Measurements from ENCODE around the gene LARP4. TPM values are rescaled to one million over a fixed set of nuclear protein-coding genes. Genes with fewer than 3 reads are reported as not detected.

Gene LARP4
- total RNA-seq, 1 donor = 37.6 TPM

DNA sequence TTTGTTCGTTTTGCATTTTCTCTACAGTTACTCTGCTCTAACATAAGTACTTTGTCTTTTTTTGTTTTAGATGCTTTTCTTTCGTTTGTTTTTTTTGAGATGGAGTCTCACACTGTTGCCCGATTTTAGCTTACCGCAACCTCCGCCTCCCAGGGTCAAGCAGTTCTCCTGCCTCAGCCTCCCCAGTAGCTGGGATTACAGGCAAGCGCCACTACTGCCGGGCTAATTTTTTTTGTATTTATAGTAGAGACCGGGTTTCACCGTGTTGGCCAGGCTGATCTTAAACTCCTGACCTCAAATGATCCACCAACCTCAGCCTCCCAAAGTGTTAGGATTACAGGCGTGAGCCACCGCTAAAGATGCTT is 106.8 kb downstream of the LARP4 start:
- Histone ChIP-seq H3K4me1 (ENCODE audit: insufficient read depth, low read length) (peaks cover 17% of the 10 kb centered on the region), H3K4me2 (ENCODE audit: insufficient read depth, low read length) (no peak overlapping the region), H3K27me3 (ENCODE audit: insufficient read depth, low read length) (no peaks in the 10 kb centered on the region), H2AFZ (ENCODE audit: low read length) (no peak overlapping the region), H3K36me3 (ENCODE audit: insufficient read depth, low read length) (no peaks in the 10 kb centered on the region), H3K27ac (ENCODE audit: low read depth, low read length) (no peak overlapping the region), H3K4me3 (ENCODE audit: insufficient read depth, low read length) (no peak overlapping the region), H3K79me2 (ENCODE audit: insufficient read depth, low read length) (peaks cover 66% of the 10 kb centered on the region), H4K20me1 (ENCODE audit: insufficient read depth, low read length) (peaks cover 21% of the 10 kb centered on the region), H3K9me3 (ENCODE audit: low read depth, low read length) (no peaks in the 10 kb centered on the region)
- no peak for DNase-seq (ENCODE audit: insufficient read length, low spot score, missing footprints)
- TF ChIP-seq, protein P1, sequence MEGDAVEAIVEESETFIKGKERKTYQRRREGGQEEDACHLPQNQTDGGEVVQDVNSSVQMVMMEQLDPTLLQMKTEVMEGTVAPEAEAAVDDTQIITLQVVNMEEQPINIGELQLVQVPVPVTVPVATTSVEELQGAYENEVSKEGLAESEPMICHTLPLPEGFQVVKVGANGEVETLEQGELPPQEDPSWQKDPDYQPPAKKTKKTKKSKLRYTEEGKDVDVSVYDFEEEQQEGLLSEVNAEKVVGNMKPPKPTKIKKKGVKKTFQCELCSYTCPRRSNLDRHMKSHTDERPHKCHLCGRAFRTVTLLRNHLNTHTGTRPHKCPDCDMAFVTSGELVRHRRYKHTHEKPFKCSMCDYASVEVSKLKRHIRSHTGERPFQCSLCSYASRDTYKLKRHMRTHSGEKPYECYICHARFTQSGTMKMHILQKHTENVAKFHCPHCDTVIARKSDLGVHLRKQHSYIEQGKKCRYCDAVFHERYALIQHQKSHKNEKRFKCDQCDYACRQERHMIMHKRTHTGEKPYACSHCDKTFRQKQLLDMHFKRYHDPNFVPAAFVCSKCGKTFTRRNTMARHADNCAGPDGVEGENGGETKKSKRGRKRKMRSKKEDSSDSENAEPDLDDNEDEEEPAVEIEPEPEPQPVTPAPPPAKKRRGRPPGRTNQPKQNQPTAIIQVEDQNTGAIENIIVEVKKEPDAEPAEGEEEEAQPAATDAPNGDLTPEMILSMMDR (IDR thresholded peaks at IDR 0.05; ENCODE audit: extremely low read depth, low read depth, low read length) = no peak

DNA sequence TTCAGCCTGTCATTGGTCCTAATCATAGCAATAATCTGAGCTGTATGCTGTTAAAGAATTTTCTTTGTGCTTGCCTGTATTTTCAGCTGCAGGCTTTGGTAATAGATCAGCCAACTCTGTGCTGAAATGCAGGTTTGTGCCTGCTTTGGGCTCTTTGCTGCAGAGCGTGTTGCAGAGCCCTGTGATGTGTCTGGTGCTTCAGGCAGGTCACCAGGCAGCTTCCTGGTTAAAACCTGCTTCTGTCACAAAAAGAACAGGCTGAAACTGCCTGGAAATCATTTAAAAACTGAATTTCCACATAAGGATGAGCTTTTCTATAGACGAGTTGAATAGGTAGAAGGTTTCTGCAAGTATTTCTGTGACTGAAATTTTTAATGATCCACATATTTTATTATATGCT is 107.2 kb downstream of the LARP4 start:
- no peaks in the 10 kb centered on the region for H3K27me3 ChIP-seq (ENCODE audit: insufficient read depth, low read length)
- TF ChIP-seq, protein P1 (IDR thresholded peaks at IDR 0.05; ENCODE audit: extremely low read depth, low read depth, low read length) = no peak
- no peaks in the 10 kb centered on the region for H3K9me3 ChIP-seq (ENCODE audit: low read depth, low read length)
- H3K27ac ChIP-seq (ENCODE audit: low read depth, low read length) = no peak overlapping the region
- no peak overlapping the region for H3K4me2 ChIP-seq (ENCODE audit: insufficient read depth, low read length)
- peaks cover 17% of the 10 kb centered on the region for H3K4me1 ChIP-seq (ENCODE audit: insufficient read depth, low read length)
- H3K79me2 ChIP-seq (ENCODE audit: insufficient read depth, low read length) = peaks cover 70% of the 10 kb centered on the region
- H3K36me3 ChIP-seq (ENCODE audit: insufficient read depth, low read length) = no peaks in the 10 kb centered on the region
- peaks cover 21% of the 10 kb centered on the region for H4K20me1 ChIP-seq (ENCODE audit: insufficient read depth, low read length)
- no peak for DNase-seq (ENCODE audit: insufficient read length, low spot score, missing footprints)
- no peak overlapping the region for H2AFZ ChIP-seq (ENCODE audit: low read length)
- H3K4me3 ChIP-seq (ENCODE audit: insufficient read depth, low read length) = no peak overlapping the region

DNA sequence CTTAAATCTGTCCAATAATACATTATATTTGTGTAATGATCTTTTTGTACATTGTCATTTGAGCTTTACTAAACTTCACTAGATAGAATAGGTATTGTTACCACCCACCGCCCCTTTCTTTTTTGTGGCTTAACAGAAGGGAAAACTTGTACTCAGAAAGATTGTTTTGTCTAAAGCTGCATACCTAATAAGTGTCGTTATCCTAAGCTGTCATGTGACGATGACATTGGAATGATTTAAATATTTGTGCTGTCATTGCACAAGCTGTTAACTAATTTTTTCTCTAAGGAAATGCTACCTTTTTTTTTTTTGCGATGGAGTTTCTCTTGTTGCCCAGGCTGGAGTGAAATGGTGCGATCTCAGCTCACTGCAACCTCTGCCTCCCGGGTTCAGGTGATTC is 107.7 kb downstream of the LARP4 start:
- Histone ChIP-seq H3K36me3 (ENCODE audit: insufficient read depth, low read length) (no peaks in the 10 kb centered on the region), H2AFZ (ENCODE audit: low read length) (no peak overlapping the region), H3K9me3 (ENCODE audit: low read depth, low read length) (no peaks in the 10 kb centered on the region), H4K20me1 (ENCODE audit: insufficient read depth, low read length) (peaks cover 21% of the 10 kb centered on the region), H3K4me2 (ENCODE audit: insufficient read depth, low read length) (no peak overlapping the region), H3K27me3 (ENCODE audit: insufficient read depth, low read length) (no peaks in the 10 kb centered on the region), H3K4me1 (ENCODE audit: insufficient read depth, low read length) (peaks cover 17% of the 10 kb centered on the region), H3K4me3 (ENCODE audit: insufficient read depth, low read length) (no peak overlapping the region), H3K27ac (ENCODE audit: low read depth, low read length) (no peak overlapping the region), H3K79me2 (ENCODE audit: insufficient read depth, low read length) (peaks cover 75% of the 10 kb centered on the region)
- TF ChIP-seq, protein P1 (IDR thresholded peaks at IDR 0.05; ENCODE audit: extremely low read depth, low read depth, low read length) = no peak
- no peak for DNase-seq (ENCODE audit: insufficient read length, low spot score, missing footprints)

DNA sequence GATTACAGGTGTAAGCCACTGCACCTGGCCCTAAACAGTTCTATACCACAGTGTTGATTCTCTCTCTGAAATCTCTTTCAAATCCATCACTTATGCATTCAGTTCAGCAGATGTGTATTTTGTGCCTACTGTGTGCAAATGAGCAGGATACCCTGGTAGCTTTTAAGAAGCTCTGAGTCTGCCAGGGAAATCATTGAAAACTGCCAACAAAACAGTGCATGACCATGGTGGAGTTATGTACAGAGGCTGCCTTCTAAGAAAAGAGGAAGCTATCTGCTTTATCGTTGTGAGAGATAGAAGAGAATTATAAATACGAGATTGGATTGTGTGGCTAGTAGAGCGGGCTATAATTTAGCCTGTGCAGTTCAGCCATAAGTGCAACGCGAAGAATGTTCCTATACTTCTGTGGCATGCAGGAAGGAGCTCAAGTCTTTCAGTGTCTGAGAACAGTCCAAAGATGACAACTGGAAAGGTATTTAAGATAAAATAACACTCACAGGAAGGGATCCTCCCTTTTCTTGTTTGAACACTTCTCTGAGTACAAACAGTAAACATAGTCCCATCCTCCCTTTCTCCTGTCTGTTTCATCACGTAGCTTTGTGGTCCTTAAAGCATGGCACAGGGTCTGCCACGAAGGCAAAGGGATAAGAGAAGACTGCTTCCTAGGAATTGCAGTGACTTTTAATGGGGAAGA is 108.4 kb downstream of the LARP4 start:
- H3K4me1 ChIP-seq (ENCODE audit: insufficient read depth, low read length) = peaks cover 17% of the 10 kb centered on the region
- DNase-seq (ENCODE audit: insufficient read length, low spot score, missing footprints) = no peak
- no peaks in the 10 kb centered on the region for H3K9me3 ChIP-seq (ENCODE audit: low read depth, low read length)
- no peak overlapping the region for H3K4me3 ChIP-seq (ENCODE audit: insufficient read depth, low read length)
- H3K36me3 ChIP-seq (ENCODE audit: insufficient read depth, low read length) = no peaks in the 10 kb centered on the region
- TF ChIP-seq, protein P1 (IDR thresholded peaks at IDR 0.05; ENCODE audit: extremely low read depth, low read depth, low read length) = no peak
- no peak overlapping the region for H2AFZ ChIP-seq (ENCODE audit: low read length)
- H3K27me3 ChIP-seq (ENCODE audit: insufficient read depth, low read length) = no peaks in the 10 kb centered on the region
- no peak overlapping the region for H3K27ac ChIP-seq (ENCODE audit: low read depth, low read length)
- H3K4me2 ChIP-seq (ENCODE audit: insufficient read depth, low read length) = no peak overlapping the region
- H3K79me2 ChIP-seq (ENCODE audit: insufficient read depth, low read length) = peaks cover 82% of the 10 kb centered on the region
- peaks cover 21% of the 10 kb centered on the region for H4K20me1 ChIP-seq (ENCODE audit: insufficient read depth, low read length)

All from osteoblast (primary cell).